ENCODE data around the gene HOXB1.
"Not testable (repeated sequence)": the region's sequence is repeated elsewhere in the genome, so short reads cannot be mapped to it uniquely, and the experiment has no call there.

Gene HOXB1

DNA sequence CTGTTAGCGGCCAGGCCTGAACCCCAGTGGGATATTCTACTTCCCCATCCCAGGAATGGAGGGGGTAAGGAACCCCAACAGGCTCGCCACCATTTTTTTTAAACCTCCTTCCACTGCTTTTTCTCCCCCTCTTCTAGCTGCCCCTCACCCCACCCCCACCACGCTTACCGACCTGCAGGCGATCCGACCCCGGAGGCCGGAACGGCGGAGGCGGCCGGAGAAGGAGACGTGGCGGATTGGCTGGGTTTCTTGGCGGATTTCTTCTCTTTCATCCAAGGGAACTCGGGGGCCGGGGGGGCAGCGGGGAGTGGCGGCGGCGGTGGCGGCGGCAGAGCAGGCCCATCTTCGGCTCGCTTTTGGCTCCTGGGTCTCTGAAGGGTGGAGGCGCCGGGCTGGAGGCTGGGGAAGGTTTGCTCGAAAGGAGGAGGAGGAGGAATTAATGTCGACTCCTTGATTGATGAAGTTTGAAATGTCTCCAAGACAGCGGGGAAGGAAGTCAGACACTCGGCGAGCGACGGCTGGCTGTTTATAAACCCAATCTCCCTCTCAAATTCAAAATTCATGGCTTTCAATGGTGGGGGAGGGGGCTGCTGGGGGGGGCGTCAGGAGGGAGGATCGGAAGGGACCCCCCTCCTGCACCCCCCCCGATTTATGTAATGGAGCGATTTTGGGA, 13.7 kb upstream of the HOXB1 start:
- in situ Hi-C loops (cut with HindIII; ENCODE audit: low sequenced_read_pairs) = no loop called here

DNA sequence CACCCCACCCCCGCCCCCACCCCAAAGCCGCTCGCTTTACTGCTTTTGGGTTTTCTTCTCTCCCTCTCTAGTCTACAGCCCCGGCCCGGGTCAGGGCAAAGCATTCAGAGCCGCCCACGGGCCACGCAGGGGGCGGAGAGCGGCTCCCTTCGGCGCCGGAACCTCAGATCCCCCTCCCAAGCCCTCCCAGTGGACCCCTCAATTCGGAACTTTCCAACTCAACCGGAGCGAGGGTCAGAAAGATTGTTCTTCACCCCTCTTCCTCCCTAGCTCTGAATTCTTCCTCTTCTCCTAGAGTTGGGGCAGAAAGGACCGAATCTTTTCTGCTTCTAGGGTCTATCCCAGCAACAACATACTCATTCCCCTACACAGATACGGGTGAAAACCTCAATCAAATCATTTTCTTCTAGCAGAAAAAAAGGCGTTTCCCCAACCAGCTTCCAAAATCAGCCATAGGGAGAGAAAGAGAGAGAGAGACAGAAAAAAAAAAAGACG, 13.1 kb upstream of the HOXB1 start:
- in situ Hi-C loops (cut with HindIII; ENCODE audit: low sequenced_read_pairs) = no loop called here

DNA sequence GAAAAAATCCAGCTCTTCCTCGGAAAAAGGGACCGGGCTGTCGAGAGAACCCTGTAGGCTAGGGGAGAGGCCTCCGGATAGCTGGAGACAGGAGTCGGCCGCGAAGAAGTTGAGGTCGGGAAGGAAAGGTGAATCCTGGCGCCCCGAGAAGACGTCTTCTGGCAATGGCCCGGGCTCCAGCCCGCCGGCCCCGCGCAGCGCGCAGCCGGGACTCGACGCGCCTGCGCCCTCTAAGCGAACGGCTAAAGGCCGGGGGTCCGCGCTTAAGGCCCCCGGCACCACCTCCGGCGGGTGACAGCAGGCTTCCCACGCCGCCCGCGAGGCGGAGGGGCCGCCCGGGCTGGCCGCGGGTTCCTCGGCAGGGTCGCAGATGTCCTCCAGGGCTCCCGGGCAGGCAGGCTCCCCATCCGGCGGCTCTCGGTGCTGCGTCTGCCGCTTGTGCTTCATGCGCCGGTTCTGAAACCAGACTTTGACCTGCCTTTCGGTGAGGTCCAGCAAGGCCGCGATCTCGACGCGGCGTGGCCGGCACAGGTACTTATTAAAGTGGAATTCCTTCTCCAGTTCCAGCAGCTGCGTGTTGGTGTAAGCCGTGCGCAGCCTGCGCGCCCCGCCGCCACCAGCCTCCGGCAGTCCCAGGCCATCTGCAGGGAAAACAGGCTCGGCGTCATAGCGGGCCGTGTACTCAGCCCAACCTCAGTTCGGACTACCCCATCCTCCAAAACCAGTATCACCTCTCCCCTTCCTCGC, 12.5 kb upstream of the HOXB1 start:
- in situ Hi-C loops (cut with HindIII; ENCODE audit: low sequenced_read_pairs) = no loop called here

DNA sequence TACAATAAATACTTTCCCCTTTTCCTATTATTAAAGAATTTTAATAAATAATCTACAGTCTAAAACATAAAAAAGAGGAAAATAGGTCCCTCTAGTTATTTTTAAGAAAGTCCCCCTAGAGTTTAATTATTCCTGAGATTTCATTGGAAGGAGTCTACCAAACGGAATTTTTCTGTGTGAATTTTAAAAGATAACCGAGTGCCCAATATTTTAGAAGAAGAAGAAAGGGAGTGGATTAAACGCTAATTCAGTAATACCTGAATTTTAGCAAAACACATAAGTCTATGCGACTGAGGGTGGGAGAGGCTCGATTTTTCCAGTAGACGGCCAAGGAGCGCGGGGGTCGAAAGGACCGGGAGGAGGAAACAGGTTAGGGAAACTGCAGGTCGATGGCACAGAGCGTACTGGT, 11.9 kb upstream of the HOXB1 start:
- in situ Hi-C loops (cut with HindIII; ENCODE audit: low sequenced_read_pairs) = no loop called here

DNA sequence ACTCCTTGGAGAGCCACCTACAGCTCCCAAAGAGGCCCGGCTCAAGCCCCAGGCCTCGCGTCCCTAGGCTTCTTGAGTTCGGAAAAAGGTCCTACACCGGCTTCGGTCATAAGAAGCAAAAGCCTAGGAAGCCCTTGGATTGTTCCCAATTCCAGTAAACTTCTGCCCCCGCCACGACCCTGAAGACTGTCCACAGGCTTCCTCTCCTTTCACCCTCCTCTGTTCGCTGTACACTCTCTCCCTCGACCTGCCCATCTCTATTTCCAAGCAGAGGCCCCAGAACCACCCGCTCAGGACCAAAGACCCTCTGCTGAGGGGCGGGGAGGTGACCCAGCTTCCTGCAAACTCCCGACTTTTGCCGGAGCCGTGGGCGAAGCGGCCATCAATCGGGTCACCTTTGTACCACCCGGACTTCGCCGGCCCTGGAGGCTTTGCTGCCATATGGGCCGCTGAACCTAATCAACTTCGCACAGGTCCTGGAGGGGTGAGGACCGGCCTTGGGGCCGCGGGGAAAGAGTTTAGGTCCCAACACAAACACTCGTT, 11.4 kb upstream of the HOXB1 start:
- in situ Hi-C loops (cut with HindIII; ENCODE audit: low sequenced_read_pairs) = no loop called here

DNA sequence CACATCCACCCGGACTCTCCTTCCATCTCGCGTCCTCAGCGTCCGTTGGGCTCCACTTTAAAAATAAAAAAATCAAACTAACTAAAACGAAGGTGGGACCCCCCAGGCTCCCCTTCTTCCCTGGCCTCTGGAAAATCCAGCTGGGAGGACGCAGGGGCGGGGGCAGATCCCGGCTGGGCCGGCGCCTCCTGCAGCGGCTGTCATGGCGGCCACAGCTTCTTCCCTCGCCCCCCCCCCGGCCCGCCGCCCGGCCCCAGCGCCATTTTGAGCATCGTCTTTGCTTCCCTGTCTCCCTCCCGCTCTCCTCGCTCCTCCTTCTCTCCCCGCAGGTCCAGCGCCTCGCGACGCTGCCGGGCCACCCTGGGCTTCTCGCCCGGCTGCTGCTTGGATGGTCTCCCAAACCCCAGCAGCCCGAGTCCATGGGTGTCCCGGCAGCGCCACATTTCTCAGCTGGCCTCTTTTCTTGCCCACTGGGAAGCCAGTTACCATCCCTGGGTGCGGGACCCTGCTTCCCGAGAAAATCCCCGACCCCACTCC, 10.8 kb upstream of the HOXB1 start:
- in situ Hi-C loops (cut with HindIII; ENCODE audit: low sequenced_read_pairs) = no loop called here

DNA sequence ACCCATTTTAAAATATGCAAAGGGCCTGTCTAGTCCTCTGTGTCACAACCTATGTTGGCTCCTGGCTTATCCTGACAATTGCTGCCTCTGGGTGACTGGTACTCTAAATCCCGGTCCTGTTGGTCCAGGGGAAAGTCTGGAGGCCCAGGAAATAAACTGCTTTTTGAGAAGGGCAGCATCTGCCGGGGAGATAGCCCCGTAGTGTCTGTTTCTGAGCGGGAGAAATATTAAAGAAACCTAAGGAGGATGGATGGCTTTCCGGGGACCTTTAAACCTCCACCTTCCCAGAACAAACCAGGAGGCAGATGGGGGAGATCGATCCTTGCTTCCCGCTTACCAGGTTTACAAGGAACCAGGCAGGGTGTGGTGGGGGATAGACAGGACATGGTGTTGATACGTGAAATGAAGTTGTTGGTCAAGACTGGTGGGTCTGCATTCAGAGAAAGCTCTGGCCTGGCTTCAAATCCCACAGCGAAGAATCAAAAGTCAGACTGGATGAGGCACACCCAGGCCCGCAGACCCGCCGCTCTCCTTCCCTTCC, 10.3 kb upstream of the HOXB1 start:
- in situ Hi-C loops (cut with HindIII; ENCODE audit: low sequenced_read_pairs) = no loop called here

DNA sequence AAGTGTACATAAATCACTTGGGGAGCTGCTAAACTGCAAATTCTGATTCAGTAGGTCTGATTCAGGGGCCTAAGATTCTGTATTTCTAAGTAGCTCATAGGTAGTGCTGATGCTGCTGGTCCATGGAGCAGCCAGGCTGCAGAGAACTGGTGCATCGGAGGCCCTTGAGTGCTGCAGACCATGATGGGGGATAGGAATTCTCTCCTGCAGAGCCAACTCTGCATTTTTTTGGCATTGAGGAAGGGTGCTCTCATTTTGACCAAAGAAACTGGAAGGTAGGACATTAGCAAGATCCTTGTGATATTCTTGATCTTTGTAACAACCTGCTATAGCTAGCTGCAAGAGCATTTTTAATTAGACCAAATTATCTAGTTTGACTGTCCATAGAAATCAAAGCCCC, 9.4 kb upstream of the HOXB1 start:
- in situ Hi-C loops (cut with HindIII; ENCODE audit: low sequenced_read_pairs) = no loop called here

DNA sequence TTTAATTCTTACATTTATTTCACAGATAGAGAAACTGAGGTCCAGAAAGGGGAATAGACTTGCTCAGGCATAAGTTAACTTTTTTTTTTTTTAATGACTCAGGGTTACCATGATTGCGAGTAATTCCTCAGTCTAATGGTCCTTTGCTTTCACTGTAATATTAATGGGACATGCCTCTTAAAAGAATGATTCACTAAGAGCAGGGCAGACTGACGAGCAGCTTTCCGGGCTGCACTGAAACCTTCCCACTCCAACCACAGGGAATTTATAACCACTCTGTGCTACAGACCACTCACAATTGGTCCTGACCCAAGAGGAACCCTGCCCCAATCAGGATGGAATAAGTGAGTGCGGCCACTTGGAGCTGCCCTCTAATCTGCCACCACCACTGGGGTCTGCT, 8.4 kb upstream of the HOXB1 start:
- in situ Hi-C loops (cut with HindIII; ENCODE audit: low sequenced_read_pairs) = no loop called here

DNA sequence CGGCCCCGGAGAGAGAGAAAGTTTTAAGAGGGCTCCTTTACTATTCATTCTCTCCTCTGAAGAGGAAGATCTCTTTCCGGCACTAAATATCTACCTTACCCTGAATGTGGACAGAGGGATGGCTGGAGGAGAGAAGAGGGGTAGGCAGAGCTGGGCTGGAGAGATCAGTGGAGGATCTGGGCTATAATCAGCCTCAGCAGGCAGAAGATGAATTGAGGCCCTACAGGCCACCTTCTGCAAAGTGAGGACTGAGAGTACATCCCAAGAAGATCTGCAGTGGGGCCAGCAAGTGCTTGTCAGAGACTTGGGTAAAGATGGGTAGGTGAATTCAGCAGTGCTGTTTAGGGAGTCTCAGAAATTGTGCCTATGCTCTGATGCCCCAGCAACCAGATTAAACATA, 6.5 kb upstream of the HOXB1 start:
- in situ Hi-C loops (cut with HindIII; ENCODE audit: low sequenced_read_pairs) = no loop called here

DNA sequence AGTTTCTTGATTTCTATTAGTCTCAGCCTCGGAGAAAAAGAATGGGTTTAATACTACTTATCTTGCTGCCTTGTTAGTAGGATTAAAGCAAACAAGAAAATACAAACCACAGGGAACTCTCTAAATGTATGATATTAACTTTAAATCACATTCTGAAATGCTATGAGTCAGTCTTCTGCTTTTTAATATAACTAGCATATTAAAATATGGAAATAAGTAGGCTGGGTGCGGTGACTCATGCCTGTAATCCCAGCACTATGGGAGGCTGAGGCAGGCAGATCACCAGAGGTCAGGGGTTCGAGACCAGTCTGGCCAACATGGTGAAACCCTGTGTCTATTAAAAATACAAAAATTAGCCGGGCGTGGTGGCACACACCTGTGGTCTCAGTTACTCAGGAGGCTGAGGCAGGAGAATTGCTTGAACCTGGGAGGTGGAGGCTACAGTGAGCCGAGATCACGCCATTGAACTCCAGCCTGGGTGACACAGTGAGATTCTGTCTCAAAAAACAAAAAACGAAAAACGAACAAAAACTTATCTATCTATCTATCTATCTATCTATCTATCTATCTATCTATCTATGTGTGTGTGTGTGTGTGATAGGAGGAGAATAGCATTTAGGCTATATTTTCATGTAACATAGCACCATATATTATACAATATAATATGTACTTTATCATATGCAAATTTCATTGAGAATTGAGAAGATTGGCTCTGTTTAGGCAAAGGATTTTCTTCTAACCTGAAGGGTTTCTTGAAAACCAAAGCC, 5.2 kb upstream of the HOXB1 start:
- in situ Hi-C loops (cut with HindIII; ENCODE audit: low sequenced_read_pairs) = not testable (repeated sequence)

DNA sequence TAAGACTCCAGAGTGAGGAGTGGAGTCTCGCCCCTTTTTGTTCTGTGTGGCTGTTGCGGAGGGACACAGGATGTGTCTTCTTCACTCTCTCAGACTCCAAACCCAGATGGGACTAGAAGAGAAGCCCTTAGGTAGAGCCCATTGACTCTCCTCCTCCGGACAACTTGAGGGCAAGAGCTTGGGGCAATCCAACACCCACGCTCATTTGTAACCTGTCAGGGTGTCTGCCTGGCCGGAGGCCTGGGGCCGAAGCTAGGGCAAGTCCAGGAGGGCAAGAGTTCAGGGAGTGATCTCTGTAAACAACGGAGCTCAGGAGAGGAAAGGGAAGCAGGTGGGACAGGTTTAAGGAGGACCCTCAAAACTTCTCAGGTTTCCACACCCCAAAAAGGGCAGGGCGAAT, 1.4 kb upstream of the HOXB1 start:
- in situ Hi-C loops (cut with HindIII; ENCODE audit: low sequenced_read_pairs) = no loop called here

DNA sequence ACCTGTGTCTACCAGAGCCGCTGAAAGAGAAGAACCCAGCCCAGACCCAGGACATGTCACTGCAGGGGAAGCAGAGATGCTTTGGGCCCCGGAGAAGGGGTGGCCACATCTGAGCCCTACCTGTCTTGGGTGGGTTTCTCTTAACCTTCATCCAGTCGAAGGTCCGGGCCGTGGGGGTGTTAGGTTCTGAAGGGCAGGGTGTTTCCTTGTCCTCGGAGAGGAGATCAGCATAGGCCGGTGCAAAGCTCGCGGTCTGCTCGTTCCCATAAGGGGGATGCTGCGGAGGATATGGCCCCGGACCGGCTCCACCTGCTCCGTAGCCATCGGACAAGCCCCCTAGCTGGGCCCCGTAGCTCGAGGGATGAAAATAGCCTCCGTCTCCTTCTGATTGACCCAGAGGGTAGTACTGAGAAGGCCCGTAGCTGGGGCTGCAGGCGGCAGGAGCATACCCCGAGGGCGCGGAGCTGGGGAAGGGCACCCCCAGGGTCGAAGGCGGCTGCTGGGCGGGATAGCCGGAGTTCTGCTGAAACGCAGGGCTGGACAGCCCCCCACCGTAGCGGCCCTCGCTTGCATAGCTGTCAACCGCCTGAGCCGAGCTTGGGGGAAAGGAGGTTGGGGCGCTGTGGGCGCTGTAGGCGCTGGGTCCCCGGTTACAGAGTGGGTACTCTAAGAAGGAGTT, 464 bp downstream of the HOXB1 start:
- in situ Hi-C loops (cut with HindIII; ENCODE audit: low sequenced_read_pairs) = no loop called here

DNA sequence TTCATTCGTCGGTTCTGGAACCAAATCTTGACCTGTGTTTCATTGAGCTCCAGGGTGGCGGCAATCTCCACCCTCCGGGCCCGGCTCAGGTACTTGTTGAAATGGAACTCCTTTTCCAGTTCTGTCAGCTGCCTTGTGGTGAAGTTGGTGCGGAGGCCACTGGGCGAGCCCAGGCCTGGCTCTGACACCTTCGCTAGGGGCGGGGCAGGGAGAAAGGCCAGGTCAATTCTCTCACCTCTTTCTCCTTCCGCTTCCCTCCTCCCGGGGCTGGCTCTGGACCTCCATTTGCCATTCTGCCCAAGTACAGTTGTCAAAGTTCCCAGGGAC, 1.2 kb downstream of the HOXB1 start:
- in situ Hi-C loops (cut with HindIII; ENCODE audit: low sequenced_read_pairs) = loop anchor here (5.0 kb wide), 1 partner anchor 87 kb away; no protein-coding TSS in a partner anchor

DNA sequence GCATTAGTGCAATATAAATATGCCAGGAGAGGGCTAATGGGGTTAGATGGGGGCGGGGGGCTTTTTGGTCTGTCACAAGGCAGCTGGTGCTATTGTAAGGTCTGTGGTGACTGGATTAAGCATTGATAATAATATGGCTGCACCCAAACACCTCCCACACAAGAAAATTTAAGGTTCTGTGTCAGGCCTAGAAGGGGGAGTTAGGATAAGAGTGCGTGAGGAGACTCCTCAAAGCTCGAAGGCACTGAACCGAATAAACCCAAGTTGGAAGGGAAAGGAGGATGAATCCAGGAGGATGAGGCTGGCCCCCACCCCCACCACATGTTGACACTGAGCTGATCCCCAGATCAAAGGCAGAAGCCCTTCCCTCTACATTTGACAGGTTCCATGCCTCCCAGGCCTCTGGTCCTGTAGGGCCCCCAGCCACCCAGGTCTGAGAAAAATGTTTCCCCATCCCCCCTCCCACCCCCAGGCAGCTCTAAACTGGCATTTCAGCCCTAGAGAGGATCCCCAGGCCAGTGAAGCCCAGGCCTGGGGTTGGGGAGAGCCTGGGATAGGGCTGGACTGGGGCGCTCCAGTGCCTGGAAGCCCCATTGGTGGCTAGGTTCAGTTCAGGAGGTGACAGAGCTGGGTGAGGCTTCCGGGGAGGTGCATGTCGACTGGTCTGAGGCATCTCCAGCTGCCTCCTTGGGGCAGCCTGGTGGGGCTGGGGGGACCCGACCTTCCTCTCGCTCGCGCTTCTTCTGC, 1.7 kb downstream of the HOXB1 start:
- in situ Hi-C loops (cut with HindIII; ENCODE audit: low sequenced_read_pairs) = loop anchor here (5.0 kb wide), 1 partner anchor 87 kb away; no protein-coding TSS in a partner anchor

DNA sequence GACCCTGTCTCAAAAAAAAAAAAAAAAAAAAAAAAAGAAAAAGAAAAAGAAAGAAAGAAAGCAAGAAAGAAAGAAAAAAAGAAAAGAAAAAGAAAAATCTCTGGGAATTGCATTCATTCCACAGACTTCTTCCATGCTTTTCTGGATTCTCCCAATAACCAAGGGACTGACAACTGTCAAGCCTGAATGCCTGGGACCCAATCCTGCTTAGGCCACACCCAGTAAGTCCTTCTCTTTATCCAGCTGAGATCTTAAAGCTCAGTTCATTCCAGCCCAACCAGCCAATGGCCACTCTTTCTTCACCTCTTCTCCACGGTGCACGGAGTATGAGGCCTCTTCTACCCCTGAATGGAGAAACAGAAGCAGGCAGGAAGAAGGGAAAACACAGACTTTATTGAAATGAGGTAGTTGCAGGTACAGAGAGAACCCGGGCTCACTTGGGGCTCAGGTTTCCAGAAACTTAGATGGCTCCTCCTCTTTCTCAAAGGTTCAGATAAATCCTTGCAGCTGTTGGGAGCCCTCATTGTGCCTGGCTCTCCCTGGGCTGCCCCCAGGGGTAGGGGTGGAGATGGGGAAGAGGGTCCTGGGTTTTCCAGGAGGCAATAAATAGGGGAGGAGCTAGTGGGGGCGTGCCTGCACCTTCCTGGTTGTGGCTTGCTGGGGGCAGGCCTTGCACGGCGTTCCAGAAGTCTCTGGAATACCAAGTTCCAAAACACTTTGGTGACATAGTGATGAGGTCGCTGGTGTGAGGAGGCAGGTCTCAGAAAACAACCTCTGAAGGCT, 2.5 kb downstream of the HOXB1 start:
- in situ Hi-C loops (cut with HindIII; ENCODE audit: low sequenced_read_pairs) = loop anchor here (5.0 kb wide), 1 partner anchor 86 kb away; no protein-coding TSS in a partner anchor

DNA sequence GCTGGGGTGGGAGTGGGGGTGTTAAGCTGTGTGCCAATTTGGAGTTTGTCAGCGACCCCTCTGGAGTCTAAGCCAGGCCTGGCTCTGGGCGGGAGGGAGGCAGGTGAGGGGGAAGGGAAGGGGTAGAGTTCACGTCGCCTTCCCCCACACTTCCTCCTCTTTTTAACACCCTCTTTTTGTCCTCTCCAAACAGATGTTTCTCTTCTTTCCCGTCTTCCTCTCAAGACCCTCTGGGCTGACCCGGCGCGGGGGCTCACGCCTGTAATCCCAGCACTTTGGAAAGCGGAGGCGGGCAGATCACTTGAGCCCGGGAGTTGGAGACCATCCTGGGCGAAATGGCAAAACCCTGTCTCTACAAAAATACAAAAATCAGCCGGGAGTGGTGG, 3.3 kb downstream of the HOXB1 start:
- in situ Hi-C loops (cut with HindIII; ENCODE audit: low sequenced_read_pairs) = loop anchor here (5.0 kb wide), 1 partner anchor 85 kb away; no protein-coding TSS in a partner anchor

DNA sequence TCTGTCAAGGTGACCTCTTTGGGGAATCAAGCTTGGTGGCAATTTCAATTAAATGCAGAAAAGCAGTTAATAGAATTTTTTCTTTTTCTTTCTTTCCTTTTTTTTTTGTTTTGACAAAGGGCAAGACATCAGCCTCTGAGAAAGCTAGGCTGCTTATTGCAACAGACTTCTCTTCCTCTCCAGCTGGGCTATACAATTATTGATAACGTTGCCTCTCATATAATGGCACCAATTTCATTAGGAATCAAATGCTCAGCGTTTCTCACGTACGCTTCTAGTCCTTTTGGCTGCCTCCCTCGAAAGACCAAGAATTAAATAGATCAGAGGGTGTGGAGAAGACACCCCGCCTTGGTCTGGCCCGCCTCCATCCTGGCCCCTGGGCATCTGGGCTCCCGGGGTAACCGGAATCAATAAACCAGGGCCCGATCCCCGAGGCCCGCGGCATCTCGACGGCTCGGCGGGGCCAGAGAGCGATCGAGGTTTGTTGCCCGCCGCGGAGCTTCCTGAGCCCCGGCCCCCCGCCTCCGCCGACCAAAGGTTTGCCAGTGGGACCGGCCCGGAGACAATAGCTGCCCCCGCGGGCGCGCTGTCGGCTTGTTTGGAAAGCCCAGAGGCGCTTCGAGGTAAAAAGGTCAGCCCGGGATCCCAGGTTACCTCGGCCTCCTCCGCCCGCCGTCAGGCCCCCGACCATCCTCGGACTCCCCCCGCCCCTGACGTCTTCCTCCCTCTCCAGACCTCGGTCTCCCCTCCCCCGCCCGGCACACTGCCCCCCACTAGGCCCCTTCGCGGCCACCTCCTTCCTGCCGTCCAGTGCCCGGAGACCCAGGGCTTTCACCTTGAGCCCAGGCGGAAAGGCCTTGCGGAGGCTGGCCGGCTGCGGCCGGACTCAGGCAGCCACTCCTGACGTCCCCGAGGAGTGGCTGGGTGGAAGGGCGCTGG, 3.9 kb downstream of the HOXB1 start:
- in situ Hi-C loops (cut with HindIII; ENCODE audit: low sequenced_read_pairs) = loop anchor here (5.0 kb wide), 1 partner anchor 85 kb away; no protein-coding TSS in a partner anchor
